CD4-positive, CD25-positive, alpha-beta regulatory T cell (primary cell): ENCODE measurements around the gene LIPC. TPM values are rescaled to one million over a fixed set of nuclear protein-coding genes. Genes with fewer than 3 reads are reported as not detected.
A peak's percentile ranks its signal among the peaks of the same experiment; 100 is the strongest.

Experiments used
- ATAC-seq, 2 donors: fragments of 150-1000 bp; cut with Tn5 transposase; one replicate each; pipeline ENCODE4 v1.10.0; 2021; ENCODE audit warnings: low read depth in 2 of 2, moderate number of reproducible peaks in 2 of 2, moderate library complexity in 1 of 2
- DNase-seq, 3 donors: peaks; one replicate each; pipeline versions ENCODE4 v3.0.0 to v3.0.0-alpha.2; 2012 to 2022; ENCODE audit warnings: mixed read lengths in 1 of 3
- H3K27ac ChIP-seq: one replicate; pipeline ENCODE4 v1.7.0; 2013; ENCODE audit warnings: mild to moderate bottlenecking, low read length; ENCODE audit not compliant: insufficient read depth, poor library complexity, severe bottlenecking
- H3K27me3 ChIP-seq: one replicate; pipeline ENCODE4 v1.7.0; 2013; ENCODE audit warnings: low read length; ENCODE audit not compliant: control insufficient read depth, insufficient read depth
- H3K36me3 ChIP-seq: one replicate; pipeline ENCODE4 v1.7.0; 2013; ENCODE audit warnings: mild to moderate bottlenecking, low read length, moderate library complexity; ENCODE audit not compliant: control insufficient read depth, insufficient read depth
- H3K4me1 ChIP-seq: 2 replicates; pipeline ENCODE4 v1.7.0; 2013; ENCODE audit warnings: mild to moderate bottlenecking, low read length; ENCODE audit not compliant: insufficient read depth, control insufficient read depth, poor library complexity, severe bottlenecking
- H3K4me3 ChIP-seq: one replicate; pipeline ENCODE4 v1.7.0; 2013; ENCODE audit warnings: low read depth, mild to moderate bottlenecking, low read length, moderate library complexity
- H3K9me3 ChIP-seq, 2 experiments: 1 replicate in 1 of 2; 2 replicates in 1 of 2; pipeline ENCODE4 v1.7.0; 2013; ENCODE audit warnings: low read length in 2 of 2, mild to moderate bottlenecking in 1 of 2, moderate library complexity in 1 of 2; ENCODE audit not compliant: control insufficient read depth in 2 of 2
- H3K27ac Mint-ChIP-seq, 3 donors: one replicate each; pipeline ENCODE4 v1.8.0; 2020 to 2022; ENCODE audit warnings: mild to moderate bottlenecking in 3 of 3, mixed read lengths in 3 of 3, moderate library complexity in 2 of 3
- H3K27me3 Mint-ChIP-seq: one replicate; pipeline ENCODE4 v1.8.0; 2022; ENCODE audit warnings: mild to moderate bottlenecking, mixed read lengths
- H3K36me3 Mint-ChIP-seq: one replicate; pipeline ENCODE4 v1.8.0; 2020; ENCODE audit warnings: mixed read lengths
- H3K4me1 Mint-ChIP-seq, 4 donors: one replicate each; pipeline ENCODE4 v1.8.0; 2020 to 2022; ENCODE audit warnings: mixed read lengths in 4 of 4, mild to moderate bottlenecking in 1 of 4
- H3K4me3 Mint-ChIP-seq, 4 donors: one replicate each; pipeline ENCODE4 v1.8.0; 2020 to 2022; ENCODE audit warnings: mild to moderate bottlenecking in 4 of 4, mixed read lengths in 4 of 4, moderate library complexity in 3 of 4
- H3K9me3 Mint-ChIP-seq, 7 donors: one replicate each; pipeline ENCODE4 v1.8.0; 2020 to 2022; ENCODE audit warnings: mixed read lengths in 7 of 7, mild to moderate bottlenecking in 3 of 7, moderate library complexity in 2 of 7
- polyA plus RNA-seq, 4 donors: library from polyadenylated mRNA; unstranded; fragments of 300-500 nt; fragmentation: Illumina TruSeq; gene quantifications; one replicate each; pipeline ENCODE4 v1.2.3, GENCODE V29; 2021
- total RNA-seq: library from RNA; stranded (reverse); gene quantifications from one replicate; pipeline ENCODE4 v1.2.3, GENCODE V29; 2022

The LIPC gene
- total and polyA plus RNA-seq, 5 donors from 2014 or later = 0.54 to 1.7 (median 1.6) TPM

DNA sequence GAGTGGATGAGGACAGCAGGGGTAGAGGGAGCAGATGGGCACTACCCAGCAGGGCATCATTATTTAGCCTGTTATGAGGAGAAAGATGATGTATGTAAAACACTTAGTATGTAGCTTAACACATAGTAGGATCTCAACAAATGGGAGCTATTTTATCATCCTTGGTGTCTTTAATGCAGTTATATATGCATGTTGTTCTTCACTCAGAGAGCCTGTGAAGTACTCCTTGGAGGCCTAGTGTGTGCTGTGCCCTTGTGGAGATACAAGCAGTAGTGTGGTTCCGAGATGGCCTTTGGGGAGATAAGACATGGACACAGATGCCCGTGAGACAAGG, 124.2 kb downstream of the LIPC start:
- Mint-ChIP-seq H3K4me1 (peaks cover 0 to 9% (median 3%) of the 10 kb centered on the region in 4 donors), H3K27me3 (no peaks in the 10 kb centered on the region), H3K36me3 (no peaks in the 10 kb centered on the region), H3K27ac (peak overlapping the region in 2 of 3 donors; percentile 18 to 71), H3K4me3 (no peak overlapping the region), H3K9me3 (peaks cover 0 to 1% (median 0%) of the 10 kb centered on the region in 7 donors)
- no peaks in the 10 kb centered on the region for H3K36me3 ChIP-seq
- H3K27ac ChIP-seq = no peak overlapping the region
- ATAC-seq (no peak), DNase-seq (no peak)
- no peaks in the 10 kb centered on the region for H3K9me3 ChIP-seq
- H3K27me3 ChIP-seq = no peaks in the 10 kb centered on the region
- no peaks in the 10 kb centered on the region for H3K4me1 ChIP-seq
- no peak overlapping the region for H3K4me3 ChIP-seq

- H3K9me3 Mint-ChIP-seq = peaks cover 0 to 1% (median 0%) of the 10 kb centered on the region in 7 donors
- no peak overlapping the region for H3K4me3 Mint-ChIP-seq
- H3K4me1 Mint-ChIP-seq = peaks cover 0 to 5% (median under 1%) of the 10 kb centered on the region in 4 donors
- no peak for ATAC-seq
- peak overlapping the region in 1 of 3 donors; percentile 71 for H3K27ac Mint-ChIP-seq
- no peaks in the 10 kb centered on the region for H3K36me3 ChIP-seq
- H3K4me3 ChIP-seq = no peak overlapping the region
- H3K27me3 ChIP-seq = no peaks in the 10 kb centered on the region
- no peaks in the 10 kb centered on the region for H3K4me1 ChIP-seq
- H3K36me3 Mint-ChIP-seq = no peaks in the 10 kb centered on the region
- H3K27me3 Mint-ChIP-seq = no peaks in the 10 kb centered on the region
- H3K27ac ChIP-seq = no peak overlapping the region
- no peak for DNase-seq
- no peaks in the 10 kb centered on the region for H3K9me3 ChIP-seq
Measured at GRCh38 chr15:58556541-58556940, 124.8 kb downstream of the LIPC start.

- H3K36me3 ChIP-seq = no peaks in the 10 kb centered on the region
- H3K27me3 ChIP-seq = no peaks in the 10 kb centered on the region
- no peak overlapping the region for H3K27ac Mint-ChIP-seq
- no peak overlapping the region for H3K27ac ChIP-seq
- peaks cover 0 to 1% (median 0%) of the 10 kb centered on the region in 7 donors for H3K9me3 Mint-ChIP-seq
- H3K4me3 ChIP-seq = no peak overlapping the region
- no peak overlapping the region for H3K4me3 Mint-ChIP-seq
- ATAC-seq (no peak), DNase-seq (no peak)
- no peaks in the 10 kb centered on the region for H3K27me3 Mint-ChIP-seq
- H3K9me3 ChIP-seq = no peaks in the 10 kb centered on the region
- peaks cover 0 to 2% (median 0%) of the 10 kb centered on the region in 4 donors for H3K4me1 Mint-ChIP-seq
- no peaks in the 10 kb centered on the region for H3K36me3 Mint-ChIP-seq
- no peaks in the 10 kb centered on the region for H3K4me1 ChIP-seq
Measured at GRCh38 chr15:58558777-58559176, 127.0 kb downstream of the LIPC start.

- H3K27ac Mint-ChIP-seq = no peak overlapping the region
- Histone ChIP-seq H3K36me3 (no peaks in the 10 kb centered on the region), H3K4me3 (no peak overlapping the region), H3K4me1 (no peaks in the 10 kb centered on the region), H3K27me3 (no peaks in the 10 kb centered on the region), H3K9me3 (no peaks in the 10 kb centered on the region), H3K27ac (no peak overlapping the region)
- peaks cover 0 to 1% (median 0%) of the 10 kb centered on the region in 4 donors for H3K4me1 Mint-ChIP-seq
- DNase-seq (no peak), ATAC-seq (no peak)
- H3K4me3 Mint-ChIP-seq = no peak overlapping the region
- H3K9me3 Mint-ChIP-seq = peaks cover 0 to 1% (median 0%) of the 10 kb centered on the region in 7 donors
- H3K27me3 Mint-ChIP-seq = peaks cover 2% of the 10 kb centered on the region
- no peaks in the 10 kb centered on the region for H3K36me3 Mint-ChIP-seq
Measured at GRCh38 chr15:58559904-58560588, 128.3 kb downstream of the LIPC start.

- peaks cover 0 to 3% (median 0%) of the 10 kb centered on the region in 4 donors for H3K4me1 Mint-ChIP-seq
- H3K9me3 Mint-ChIP-seq = peaks cover 0 to 1% (median 0%) of the 10 kb centered on the region in 7 donors
- Histone ChIP-seq H3K9me3 (no peaks in the 10 kb centered on the region), H3K27me3 (no peaks in the 10 kb centered on the region), H3K4me3 (no peak overlapping the region), H3K27ac (no peak overlapping the region), H3K4me1 (no peaks in the 10 kb centered on the region), H3K36me3 (no peaks in the 10 kb centered on the region)
- ATAC-seq (no peak), DNase-seq (no peak)
- H3K27ac Mint-ChIP-seq = no peak overlapping the region
- no peaks in the 10 kb centered on the region for H3K36me3 Mint-ChIP-seq
- H3K27me3 Mint-ChIP-seq = peaks cover 5% of the 10 kb centered on the region
- peak overlapping the region in 1 of 4 donors; percentile 35 for H3K4me3 Mint-ChIP-seq
Measured at GRCh38 chr15:58561321-58561720, 129.5 kb downstream of the LIPC start.

- Histone ChIP-seq H3K27ac (no peak overlapping the region), H3K36me3 (no peaks in the 10 kb centered on the region), H3K27me3 (no peaks in the 10 kb centered on the region), H3K4me3 (no peak overlapping the region), H3K4me1 (no peaks in the 10 kb centered on the region), H3K9me3 (no peaks in the 10 kb centered on the region)
- Mint-ChIP-seq H3K4me1 (peaks cover 0 to 3% (median 0%) of the 10 kb centered on the region in 4 donors), H3K27me3 (peaks cover 5% of the 10 kb centered on the region), H3K36me3 (no peaks in the 10 kb centered on the region), H3K27ac (no peak overlapping the region), H3K4me3 (no peak overlapping the region), H3K9me3 (peaks cover 0 to 1% (median 0%) of the 10 kb centered on the region in 7 donors)
- DNase-seq = no peak
- no peak for ATAC-seq
Measured at GRCh38 chr15:58562135-58562534, 130.3 kb downstream of the LIPC start.

DNA sequence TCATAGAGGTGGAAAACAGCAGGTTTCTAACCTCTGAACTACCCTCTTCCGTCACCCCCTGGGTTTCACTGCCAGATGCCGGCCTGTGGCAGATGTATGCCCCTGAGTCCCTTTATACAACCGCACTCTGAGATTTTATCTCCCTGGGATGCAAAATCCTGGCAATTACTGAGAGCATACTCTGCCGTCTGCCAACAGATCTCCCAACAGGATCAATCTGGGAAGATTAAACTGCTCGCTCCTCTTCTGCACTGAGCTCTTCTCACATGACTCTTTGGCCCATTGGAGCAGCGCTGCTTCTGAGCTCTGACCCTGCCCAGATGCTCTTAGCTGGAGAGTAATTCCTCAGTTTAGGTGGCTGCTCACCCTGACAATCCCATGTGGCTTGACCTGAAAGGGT, 133.2 kb downstream of the LIPC start:
- ATAC-seq = no peak
- Histone ChIP-seq H3K9me3 (no peaks in the 10 kb centered on the region), H3K27ac (no peak overlapping the region), H3K27me3 (no peaks in the 10 kb centered on the region), H3K36me3 (no peaks in the 10 kb centered on the region), H3K4me1 (peaks cover 8% of the 10 kb centered on the region), H3K4me3 (no peak overlapping the region)
- peaks cover 0 to 6% (median under 1%) of the 10 kb centered on the region in 7 donors for H3K9me3 Mint-ChIP-seq
- no peak overlapping the region for H3K4me3 Mint-ChIP-seq
- H3K36me3 Mint-ChIP-seq = no peaks in the 10 kb centered on the region
- DNase-seq = no peak
- H3K4me1 Mint-ChIP-seq = peaks cover 9 to 16% (median 12%) of the 10 kb centered on the region in 4 donors
- H3K27ac Mint-ChIP-seq = peak overlapping the region in 2 of 3 donors; percentile 10 to 11
- H3K27me3 Mint-ChIP-seq = peaks cover 5% of the 10 kb centered on the region

- Mint-ChIP-seq H3K27me3 (peaks cover 5% of the 10 kb centered on the region), H3K9me3 (peaks cover 0 to 8% (median 1%) of the 10 kb centered on the region in 7 donors), H3K36me3 (no peaks in the 10 kb centered on the region), H3K4me3 (no peak overlapping the region), H3K4me1 (peaks cover 9 to 16% (median 13%) of the 10 kb centered on the region in 4 donors), H3K27ac (peak overlapping the region in 1 of 3 donors; percentile 68)
- H3K27ac ChIP-seq = no peak overlapping the region
- ATAC-seq (no peak), DNase-seq (no peak)
- H3K9me3 ChIP-seq = no peaks in the 10 kb centered on the region
- H3K4me1 ChIP-seq = peaks cover 8% of the 10 kb centered on the region
- no peak overlapping the region for H3K4me3 ChIP-seq
- H3K36me3 ChIP-seq = no peaks in the 10 kb centered on the region
- H3K27me3 ChIP-seq = no peaks in the 10 kb centered on the region
Measured at GRCh38 chr15:58565619-58566018, 133.8 kb downstream of the LIPC start.
